ENCODE data around the gene MRAP.

Gene MRAP

DNA sequence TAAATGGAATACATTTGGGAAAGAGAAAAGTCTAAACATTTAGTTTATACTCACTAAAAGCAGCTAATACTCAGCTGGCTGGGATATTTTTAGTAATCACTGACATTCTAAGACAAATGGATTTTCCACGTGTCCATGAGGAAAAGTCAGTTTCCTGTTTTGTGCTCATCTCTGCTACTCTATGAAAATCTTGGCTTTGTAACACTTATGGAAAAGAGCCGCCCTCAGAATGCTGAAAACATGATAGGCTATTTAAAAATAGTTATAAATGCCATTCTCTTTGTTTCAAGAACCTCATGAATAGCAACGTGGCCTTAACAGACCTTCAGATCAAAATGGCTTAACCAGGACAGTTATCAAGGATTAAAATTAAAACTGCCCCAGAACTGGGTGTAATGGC is 29.9 kb downstream of the MRAP start:
- no peak for TF ChIP-seq GATA2 (IDR thresholded peaks at IDR 0.05; ENCODE audit: low read depth, low read length)
- TF ChIP-seq GATA3 (IDR thresholded peaks at IDR 0.05; ENCODE audit: low read depth, low read length), result no peak

DNA sequence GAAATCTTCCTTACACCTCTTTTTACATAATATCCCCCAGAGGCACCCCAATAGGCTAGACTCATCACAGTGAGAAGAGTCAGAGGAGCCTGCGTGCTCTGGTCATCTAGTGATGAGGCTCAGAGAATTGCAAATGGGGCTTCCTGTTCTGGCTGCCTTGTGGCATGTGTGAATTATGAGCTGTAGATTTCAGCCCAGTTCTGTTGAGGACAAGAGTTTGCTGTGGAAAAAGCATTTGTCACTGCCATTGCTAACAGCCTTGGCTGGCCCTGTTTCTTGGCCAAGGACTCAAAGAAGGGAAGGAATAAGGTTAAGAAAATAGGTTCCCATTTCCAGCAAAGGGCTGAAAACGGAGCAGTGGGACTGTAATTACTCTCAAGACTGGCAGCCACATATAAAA is 30.7 kb downstream of the MRAP start:
- TF ChIP-seq GATA2 (IDR thresholded peaks at IDR 0.05; ENCODE audit: low read depth, low read length) (no peak), GATA3 (IDR thresholded peaks at IDR 0.05; ENCODE audit: low read depth, low read length) (no peak)

DNA sequence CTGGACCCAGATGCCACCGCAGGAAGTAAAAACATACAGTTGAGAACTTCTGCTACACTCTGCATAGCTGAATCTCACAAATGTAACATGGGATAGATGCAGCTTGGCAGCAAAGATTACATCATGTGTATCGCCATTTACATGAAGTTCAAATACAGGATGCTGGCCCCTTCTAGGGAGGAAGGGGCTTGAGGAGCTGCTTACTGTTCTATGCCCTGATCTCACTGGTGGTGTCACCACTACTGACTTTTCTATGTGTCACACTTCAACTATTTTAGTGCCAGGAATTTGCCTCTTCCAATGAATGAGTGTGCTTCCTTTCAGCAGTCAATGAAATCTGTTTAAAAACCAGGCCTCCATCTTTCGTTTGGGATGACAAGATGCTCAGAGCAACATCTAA is 31.1 kb downstream of the MRAP start:
- TF ChIP-seq GATA2 (IDR thresholded peaks at IDR 0.05; ENCODE audit: low read depth, low read length) (no peak), GATA3 (IDR thresholded peaks at IDR 0.05; ENCODE audit: low read depth, low read length) (no peak)

DNA sequence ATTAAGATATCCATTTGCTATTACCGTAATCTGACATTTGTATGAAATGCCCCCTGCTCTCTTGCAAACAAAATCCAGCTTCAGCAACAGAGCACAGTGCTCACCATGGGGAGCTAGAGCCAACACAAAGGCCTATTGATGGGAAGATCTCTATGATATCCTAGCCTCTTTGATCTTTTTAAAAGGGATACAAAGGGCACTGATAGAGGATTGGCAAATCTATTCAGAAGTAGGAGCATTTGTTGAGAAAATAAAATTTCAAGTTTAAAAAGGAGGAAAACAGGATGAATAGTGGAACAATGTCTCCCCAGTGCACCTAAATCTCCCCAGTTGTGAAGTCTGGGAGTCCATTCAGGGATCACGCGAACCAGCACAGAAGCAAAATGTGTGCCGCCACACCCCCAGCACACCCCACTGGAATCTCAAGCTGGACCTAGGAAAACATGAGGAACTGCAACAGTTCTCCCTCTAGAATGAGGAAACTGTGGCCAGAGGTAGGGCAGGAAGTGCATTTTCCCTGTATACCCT is 32.2 kb downstream of the MRAP start:
- TF ChIP-seq GATA3 (IDR thresholded peaks at IDR 0.05; ENCODE audit: low read depth, low read length) (no peak), GATA2 (IDR thresholded peaks at IDR 0.05; ENCODE audit: low read depth, low read length) (no peak)

DNA sequence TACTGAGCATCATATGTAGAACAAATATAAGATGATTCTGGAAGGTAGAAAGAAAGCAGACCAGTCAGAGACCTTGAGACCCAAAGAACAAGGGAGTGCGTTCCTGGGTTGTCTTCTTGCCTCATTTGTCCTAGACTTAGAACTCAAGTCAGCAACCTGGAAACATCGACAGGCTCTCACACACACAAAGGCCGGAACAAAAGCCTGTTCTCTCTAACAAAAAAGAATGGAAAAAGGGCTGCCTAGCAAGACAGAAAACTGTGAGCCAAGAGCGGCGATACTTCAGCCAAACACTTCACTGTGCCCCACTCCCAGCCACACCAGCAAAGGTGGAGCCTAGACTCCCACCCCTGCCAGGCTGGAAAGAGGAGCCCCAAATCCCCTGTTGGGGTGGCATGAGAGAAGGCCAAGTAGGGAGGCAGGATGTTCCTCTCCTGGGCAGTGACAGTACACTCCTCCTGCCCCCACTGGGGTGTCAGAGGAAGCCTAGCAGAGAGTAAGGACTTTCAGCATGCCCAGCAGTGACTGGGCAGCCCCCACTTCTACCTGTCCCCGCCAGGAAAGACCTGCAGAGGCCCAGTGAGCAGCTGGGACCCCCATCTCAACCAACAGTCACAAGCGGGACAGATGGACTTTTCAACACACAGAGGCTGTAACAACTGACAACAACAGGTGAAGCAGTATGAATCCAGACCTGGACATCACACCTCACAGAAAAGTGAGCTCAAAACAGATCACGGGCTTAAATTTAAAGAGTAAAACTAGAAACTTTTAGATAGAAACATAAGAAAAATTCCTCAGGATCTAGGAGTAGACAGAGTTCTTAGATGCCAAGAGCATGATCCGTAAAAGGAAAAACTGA is 33.0 kb downstream of the MRAP start:
- no peak for TF ChIP-seq GATA2 (IDR thresholded peaks at IDR 0.05; ENCODE audit: low read depth, low read length)
- TF ChIP-seq GATA3 (IDR thresholded peaks at IDR 0.05; ENCODE audit: low read depth, low read length), result no peak

DNA sequence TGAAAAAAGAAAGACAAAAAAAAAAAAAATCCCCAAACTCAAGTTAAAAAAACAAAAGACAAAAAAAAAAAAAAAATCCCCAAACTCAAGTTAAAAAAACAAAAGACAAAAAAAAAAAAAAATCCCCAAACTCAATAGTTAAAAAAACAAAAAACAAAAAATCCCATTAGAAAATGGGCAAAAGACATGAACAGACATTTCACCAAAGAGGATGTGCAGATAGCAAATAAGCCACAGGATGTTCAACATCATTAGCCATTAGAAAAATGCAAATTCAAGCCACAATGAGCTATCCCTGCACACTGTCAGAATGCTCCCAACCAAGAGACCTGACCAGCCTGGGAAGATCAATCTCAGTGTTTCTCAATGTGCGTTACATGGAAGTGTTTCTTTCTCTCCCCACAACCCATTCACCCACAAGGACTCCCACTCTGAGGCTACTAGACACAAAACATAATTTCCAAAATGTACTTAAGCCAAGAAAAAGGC is 33.9 kb downstream of the MRAP start:
- TF ChIP-seq GATA3 (IDR thresholded peaks at IDR 0.05; ENCODE audit: low read depth, low read length) (no peak), GATA2 (IDR thresholded peaks at IDR 0.05; ENCODE audit: low read depth, low read length) (no peak)

DNA sequence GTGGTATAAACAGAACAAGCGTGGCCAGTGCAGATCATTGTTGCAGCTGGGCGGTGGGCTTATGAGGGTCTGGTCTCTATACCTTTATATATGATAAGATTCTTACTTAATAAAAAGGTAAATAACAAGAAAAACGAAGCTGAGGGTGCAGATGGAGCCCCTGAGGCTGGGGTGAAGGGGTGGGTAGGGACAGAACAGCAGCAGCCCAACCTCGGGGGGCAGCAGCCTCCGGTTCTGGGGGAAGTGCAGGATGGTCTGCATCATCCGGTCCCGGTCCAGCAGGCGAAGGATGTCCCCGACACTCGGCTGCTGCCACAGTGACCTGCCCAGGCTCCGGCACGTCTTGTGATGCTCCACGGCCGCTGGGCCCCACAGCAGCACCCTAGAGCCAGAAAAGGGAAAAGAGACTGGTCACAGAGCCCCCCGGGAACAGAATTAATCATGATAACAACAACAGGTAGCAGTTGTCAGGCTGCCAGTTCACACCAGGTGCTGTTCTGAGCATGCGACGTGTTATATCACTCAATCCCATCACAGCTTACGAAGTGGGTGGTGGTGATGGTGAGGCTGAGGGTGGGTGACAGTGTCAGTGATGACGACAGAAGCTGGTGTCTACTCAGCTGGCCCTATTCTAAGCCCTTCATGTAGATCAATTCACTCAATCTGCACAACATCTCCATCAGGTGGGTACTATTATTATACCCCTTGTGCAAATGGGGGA is 35.5 kb downstream of the MRAP start:
- TF ChIP-seq GATA2 (IDR thresholded peaks at IDR 0.05; ENCODE audit: low read depth, low read length), result no peak
- no peak for TF ChIP-seq GATA3 (IDR thresholded peaks at IDR 0.05; ENCODE audit: low read depth, low read length)

DNA sequence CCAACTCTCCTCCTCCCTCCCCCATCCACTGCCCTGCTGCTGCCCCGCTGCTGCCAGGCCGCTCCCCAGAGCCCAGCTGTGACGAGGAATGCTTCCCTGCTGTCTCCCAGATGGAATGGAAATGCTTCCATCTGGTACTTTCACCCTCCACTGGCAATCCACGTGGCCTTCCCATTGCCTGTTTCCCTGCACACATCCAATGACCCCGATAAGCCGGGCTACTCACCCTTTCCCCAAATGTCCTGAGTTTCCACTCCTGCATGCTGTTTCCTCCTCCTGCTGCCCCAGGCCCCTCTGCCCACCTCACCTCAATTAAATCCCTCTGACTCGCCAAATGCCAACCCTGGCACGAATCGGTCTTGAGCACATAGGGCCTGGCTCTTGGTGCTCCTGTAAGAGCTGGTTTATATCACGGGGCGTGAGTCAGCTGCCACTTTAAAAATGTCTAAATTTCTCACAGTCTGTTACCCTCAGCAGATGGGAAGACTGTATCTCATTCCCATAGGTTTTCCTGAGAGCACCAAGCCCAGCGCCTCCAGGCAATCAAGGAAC is 36.4 kb downstream of the MRAP start:
- TF ChIP-seq GATA3 (IDR thresholded peaks at IDR 0.05; ENCODE audit: low read depth, low read length), result no peak
- TF ChIP-seq GATA2 (IDR thresholded peaks at IDR 0.05; ENCODE audit: low read depth, low read length), result no peak

DNA sequence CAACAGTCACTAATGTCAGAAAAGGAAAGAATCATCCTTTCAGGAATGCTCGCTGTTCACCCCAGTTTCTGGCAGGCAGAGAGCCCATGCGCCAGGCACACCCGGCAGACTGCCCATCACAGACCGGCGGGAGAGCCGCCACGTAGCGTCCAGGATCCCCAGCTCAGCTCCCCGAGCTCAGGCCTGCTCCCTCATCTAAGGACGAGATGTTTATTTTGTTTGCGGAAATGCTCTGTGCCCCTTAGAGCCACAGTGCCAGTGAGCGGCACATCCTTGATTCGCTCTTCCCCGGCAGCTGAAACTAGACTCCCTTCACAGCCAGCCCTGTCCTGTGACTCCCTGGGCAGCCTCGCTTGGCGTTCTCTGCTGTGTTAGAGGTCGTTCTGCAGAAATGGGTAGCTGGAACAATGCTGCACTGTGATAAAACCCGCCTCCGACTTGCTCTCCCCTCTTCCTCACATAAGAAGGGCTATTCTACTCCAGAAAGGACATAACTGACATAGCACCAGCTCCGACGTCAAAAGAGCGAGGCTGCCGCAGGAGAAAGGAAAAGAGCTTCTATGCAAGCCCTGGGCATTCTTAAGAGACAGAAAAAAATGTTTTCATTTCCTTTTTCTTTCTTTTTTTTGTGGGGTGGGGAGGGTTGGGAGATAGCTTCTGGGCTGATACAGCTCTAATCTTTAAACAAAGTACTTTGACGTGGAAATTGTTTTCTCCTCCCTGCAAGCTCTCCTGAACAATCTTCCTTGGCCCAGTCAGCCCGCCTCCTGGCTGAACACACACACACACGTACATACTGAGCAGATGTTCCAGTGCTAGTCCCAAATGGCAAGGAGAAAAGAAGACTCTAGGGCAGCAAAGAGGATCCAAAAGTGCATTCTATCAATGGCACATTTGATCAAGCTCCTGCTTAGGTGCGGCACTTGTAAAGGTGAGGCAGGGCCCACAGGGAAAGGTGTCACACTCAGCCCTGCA is 37.2 kb downstream of the MRAP start:
- TF ChIP-seq GATA2 (IDR thresholded peaks at IDR 0.05; ENCODE audit: low read depth, low read length), result no peak
- no peak for TF ChIP-seq GATA3 (IDR thresholded peaks at IDR 0.05; ENCODE audit: low read depth, low read length)

DNA sequence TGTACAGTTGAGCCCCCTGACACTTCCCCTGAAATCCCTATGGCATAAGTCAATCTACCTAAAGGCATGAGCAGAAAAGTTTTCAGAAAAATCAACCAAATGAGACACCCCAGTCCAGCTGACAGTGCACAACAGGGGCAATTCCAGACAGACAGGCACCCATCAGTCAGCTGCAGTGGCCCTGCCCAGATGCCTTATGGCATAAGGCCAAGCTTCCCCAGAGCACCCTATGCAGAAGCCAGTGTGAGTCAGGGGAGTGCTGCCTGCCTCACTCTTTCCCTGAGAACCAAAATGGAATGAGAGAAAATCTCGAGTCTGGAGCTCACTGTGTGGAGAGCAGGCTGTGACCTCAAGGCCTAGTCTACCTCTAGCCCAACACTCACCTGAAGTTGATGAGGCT is 38.1 kb downstream of the MRAP start:
- TF ChIP-seq GATA2 (IDR thresholded peaks at IDR 0.05; ENCODE audit: low read depth, low read length) (no peak), GATA3 (IDR thresholded peaks at IDR 0.05; ENCODE audit: low read depth, low read length) (no peak)

DNA sequence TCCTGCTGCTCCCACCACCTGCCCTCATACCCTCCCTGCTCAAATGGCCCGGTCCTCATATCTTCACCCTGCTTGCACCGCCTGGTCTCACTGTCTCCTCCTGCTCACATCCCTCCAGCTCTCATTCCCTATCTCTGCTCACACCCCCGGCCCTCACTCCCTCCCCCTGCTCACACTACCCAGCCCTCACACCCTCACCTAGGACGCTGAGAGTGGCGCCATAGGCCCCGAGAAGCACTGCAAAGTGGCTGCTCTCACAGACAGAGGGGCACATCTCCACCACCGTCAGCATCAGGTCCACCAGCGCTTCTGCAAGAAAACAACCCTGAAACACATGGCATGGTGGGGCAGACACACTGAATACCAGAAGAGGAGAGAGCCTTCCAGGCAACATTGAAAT is 38.6 kb downstream of the MRAP start:
- TF ChIP-seq GATA2 (IDR thresholded peaks at IDR 0.05; ENCODE audit: low read depth, low read length) (no peak), GATA3 (IDR thresholded peaks at IDR 0.05; ENCODE audit: low read depth, low read length) (no peak)

DNA sequence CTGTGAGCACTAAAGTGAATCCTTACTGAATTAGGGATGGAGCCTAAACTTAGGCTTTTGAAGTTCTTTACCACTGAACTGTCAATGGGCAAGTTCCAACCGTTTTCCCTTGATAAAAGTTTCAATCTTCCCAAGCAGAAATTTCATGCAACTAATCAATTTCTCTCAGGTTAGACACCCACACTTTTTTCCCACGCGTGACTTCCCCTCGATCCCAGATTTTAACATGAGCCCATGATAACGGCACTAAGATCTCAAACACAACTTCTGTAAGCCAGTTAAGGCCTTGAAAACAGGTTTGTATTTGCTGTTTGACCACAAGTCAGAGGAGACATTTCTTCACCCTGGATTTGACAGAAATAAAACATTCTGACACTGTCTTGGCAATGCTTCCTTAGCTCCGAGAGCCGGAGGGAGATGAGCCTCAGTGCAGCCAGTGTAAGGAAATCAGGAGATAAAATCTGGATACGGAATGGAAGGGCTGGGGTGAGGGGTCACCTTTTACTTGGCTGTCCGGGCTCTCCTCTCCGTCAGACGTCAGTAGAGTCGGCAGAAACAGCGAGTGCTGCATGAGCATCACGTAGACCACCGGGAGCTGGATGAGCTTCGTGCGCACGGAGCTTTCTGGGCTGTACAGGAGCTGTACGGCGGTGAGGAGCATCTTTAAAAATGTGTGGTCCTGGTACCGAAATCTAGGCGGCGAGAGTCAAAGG is 39.7 kb downstream of the MRAP start:
- TF ChIP-seq GATA3 (IDR thresholded peaks at IDR 0.05; ENCODE audit: low read depth, low read length), result no peak
- no peak for TF ChIP-seq GATA2 (IDR thresholded peaks at IDR 0.05; ENCODE audit: low read depth, low read length)
